Lung (tissue), 12 donors: ENCODE data around the gene AP3S1. TPM values are rescaled to one million over a fixed set of nuclear protein-coding genes. Genes with fewer than 3 reads are reported as not detected.

Source experiments
- ATAC-seq: fragments of 200-7000 bp; cut with Tn5 transposase; one replicate; pipeline ENCODE4 v1.9.1; 2020; ENCODE audit warnings: moderate number of reproducible peaks; ENCODE audit not compliant: insufficient read depth, low FRiP score
- DNase-seq, 3 donors: peaks; one replicate each; pipeline ENCODE4 v3.0.0-alpha.2; 2013 to 2017
- H3K27ac ChIP-seq, 2 donors: one replicate each; pipeline ENCODE4 v1.5.1; 2013; ENCODE audit warnings: mild to moderate bottlenecking in 2 of 2, moderate library complexity in 2 of 2, control low read depth in 1 of 2, inconsistent platforms in 1 of 2, low read depth in 1 of 2, low read length in 1 of 2
- H3K27me3 ChIP-seq, 3 donors: one replicate each; pipeline ENCODE4 v1.5.1; 2013; ENCODE audit warnings: low read length in 2 of 3; ENCODE audit not compliant: control insufficient read depth in 3 of 3, insufficient read depth in 3 of 3
- H3K36me3 ChIP-seq, 4 donors: one replicate each; pipeline ENCODE4 v1.5.1; 2013; ENCODE audit warnings: low read length in 4 of 4, mild to moderate bottlenecking in 1 of 4, moderate library complexity in 1 of 4; ENCODE audit not compliant: control insufficient read depth in 4 of 4, insufficient read depth in 4 of 4
- H3K4me1 ChIP-seq, 5 donors: one replicate each; pipeline ENCODE4 v1.5.1; 2013; ENCODE audit warnings: low read length in 5 of 5, mild to moderate bottlenecking in 2 of 5, moderate library complexity in 1 of 5; ENCODE audit not compliant: control insufficient read depth in 5 of 5, insufficient read depth in 5 of 5
- H3K4me3 ChIP-seq: one replicate; pipeline ENCODE4 v1.5.1; 2013; ENCODE audit warnings: mild to moderate bottlenecking, control low read depth, moderate library complexity
- H3K9ac ChIP-seq, 2 donors: one replicate each; pipeline ENCODE4 v1.5.1; 2013; ENCODE audit warnings: low read length in 2 of 2, control low read depth in 1 of 2; ENCODE audit not compliant: insufficient read depth in 1 of 2
- H3K9me3 ChIP-seq, 4 donors: one replicate each; pipeline ENCODE4 v1.5.1; 2013; ENCODE audit warnings: low read length in 3 of 4, mild to moderate bottlenecking in 1 of 4, moderate library complexity in 1 of 4; ENCODE audit not compliant: control insufficient read depth in 4 of 4, insufficient read depth in 3 of 4
- WGBS, 2 donors: extraction: QIAGEN DNeasy Blood & Tissue Kit; methylation state at CpG; one replicate each; pipeline ENCODE4 v1.1.7; 2013; 5-methylcytosine and 5-hydroxymethylcytosine counted together
- polyA plus RNA-seq, 2 donors: library from polyadenylated mRNA; stranded (reverse); fragments of 200-250 nt; gene quantifications; one replicate each; pipeline ENCODE4 v1.2.1, GENCODE V29; 2013
- total RNA-seq, 2 donors: library from RNA; depleted of rRNA in 1 of 2; stranded (reverse); fragments of >200 nt in 1 of 2; gene quantifications; one replicate each; pipeline ENCODE4 v1.2.1, GENCODE V29; 2014 to 2021
- TF ChIP-seq, protein P1 (sequence below): IDR thresholded peaks from 2 replicates; pipeline ENCODE4 v1.5.1; 2012; ENCODE audit warnings: mild to moderate bottlenecking; ENCODE audit errors: control extremely low read depth, extremely low read depth
- donor health status: control.
- donor health status: control.
- donor health status: Bipolar disorder and iron deficiency.
- donor health status: healthy.
- donor health status: DM: yes; HTN: yes; CAD: no.

AP3S1 gene
- total and polyA plus RNA-seq, 4 donors = 45.8 to 90.4 (median 54.7) TPM

- TF ChIP-seq, protein P1, sequence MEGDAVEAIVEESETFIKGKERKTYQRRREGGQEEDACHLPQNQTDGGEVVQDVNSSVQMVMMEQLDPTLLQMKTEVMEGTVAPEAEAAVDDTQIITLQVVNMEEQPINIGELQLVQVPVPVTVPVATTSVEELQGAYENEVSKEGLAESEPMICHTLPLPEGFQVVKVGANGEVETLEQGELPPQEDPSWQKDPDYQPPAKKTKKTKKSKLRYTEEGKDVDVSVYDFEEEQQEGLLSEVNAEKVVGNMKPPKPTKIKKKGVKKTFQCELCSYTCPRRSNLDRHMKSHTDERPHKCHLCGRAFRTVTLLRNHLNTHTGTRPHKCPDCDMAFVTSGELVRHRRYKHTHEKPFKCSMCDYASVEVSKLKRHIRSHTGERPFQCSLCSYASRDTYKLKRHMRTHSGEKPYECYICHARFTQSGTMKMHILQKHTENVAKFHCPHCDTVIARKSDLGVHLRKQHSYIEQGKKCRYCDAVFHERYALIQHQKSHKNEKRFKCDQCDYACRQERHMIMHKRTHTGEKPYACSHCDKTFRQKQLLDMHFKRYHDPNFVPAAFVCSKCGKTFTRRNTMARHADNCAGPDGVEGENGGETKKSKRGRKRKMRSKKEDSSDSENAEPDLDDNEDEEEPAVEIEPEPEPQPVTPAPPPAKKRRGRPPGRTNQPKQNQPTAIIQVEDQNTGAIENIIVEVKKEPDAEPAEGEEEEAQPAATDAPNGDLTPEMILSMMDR = no peak
- Histone ChIP-seq H3K27ac (no peak overlapping the region), H3K27me3 (no peaks in the 10 kb centered on the region), H3K9me3 (no peaks in the 10 kb centered on the region), H3K36me3 (peaks cover 0 to 3% (median 0%) of the 10 kb centered on the region in 4 donors), H3K4me1 (peaks cover 0 to 3% (median 0%) of the 10 kb centered on the region in 5 donors), H3K9ac (no peak overlapping the region), H3K4me3 (no peak overlapping the region)
- DNase-seq (no peak), ATAC-seq (no peak)
- 59 to 80% methylated on average over 2 of the region's 2 CpGs for WGBS, 2 donors
Measured at GRCh38 chr5:115798252-115798651, 43.5 kb upstream of the AP3S1 start.

DNA sequence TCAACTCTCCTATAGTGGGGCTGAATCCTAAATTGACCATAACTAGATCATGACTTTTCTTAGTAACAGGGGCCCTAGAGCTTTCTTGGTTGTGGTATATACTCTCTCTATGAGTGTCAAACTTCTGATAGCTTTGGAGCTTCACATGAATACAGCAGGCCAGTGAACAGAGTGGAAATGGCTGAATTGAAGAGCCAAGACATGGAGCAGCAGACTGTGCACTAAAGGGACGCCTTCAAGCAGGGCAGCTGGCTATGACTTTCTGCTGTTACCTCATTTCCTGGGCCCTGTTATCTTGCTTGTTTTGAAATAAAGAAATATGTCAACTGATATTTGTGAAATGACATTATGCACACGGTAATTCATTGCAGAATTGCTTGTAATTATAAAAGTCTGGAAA, 41.6 kb upstream of the AP3S1 start:
- H3K9ac ChIP-seq = no peak overlapping the region
- DNase-seq (peak in 1 of 3 donors; percentile 21), ATAC-seq (no peak)
- no peaks in the 10 kb centered on the region for H3K9me3 ChIP-seq
- peaks cover 0 to 3% (median 0%) of the 10 kb centered on the region in 5 donors for H3K4me1 ChIP-seq
- WGBS, 2 donors = 63 to 79% methylated on average over 2 of the region's 2 CpGs
- H3K36me3 ChIP-seq = peaks cover 0 to 8% (median 0%) of the 10 kb centered on the region in 4 donors
- no peak overlapping the region for H3K4me3 ChIP-seq
- H3K27me3 ChIP-seq = no peaks in the 10 kb centered on the region
- H3K27ac ChIP-seq = no peak overlapping the region
- TF ChIP-seq, protein P1 = no peak

DNA sequence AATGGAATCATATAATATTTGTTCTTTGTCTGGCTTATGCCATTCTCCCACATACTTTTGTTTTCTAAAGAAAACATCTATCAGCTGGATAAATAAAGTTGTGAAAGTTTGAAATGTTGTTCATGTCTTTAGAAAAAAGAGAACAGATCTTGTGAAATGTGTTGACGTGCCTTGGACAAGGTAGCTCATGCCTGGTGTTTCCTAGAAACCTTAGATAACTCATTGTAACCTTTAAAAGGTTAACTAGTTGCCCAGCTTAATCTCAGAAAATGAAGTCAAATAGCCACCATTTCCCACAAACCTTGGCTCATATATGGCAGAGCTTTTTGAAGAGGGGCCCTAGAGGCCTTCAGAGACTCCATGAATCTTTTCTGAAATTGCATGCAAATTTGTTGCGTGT, 40.6 kb upstream of the AP3S1 start:
- Histone ChIP-seq H3K27ac (no peak overlapping the region), H3K9me3 (no peaks in the 10 kb centered on the region), H3K36me3 (peaks cover 0 to 14% (median 0%) of the 10 kb centered on the region in 4 donors), H3K4me3 (no peak overlapping the region), H3K27me3 (no peaks in the 10 kb centered on the region), H3K9ac (no peak overlapping the region), H3K4me1 (peaks cover 0 to 3% (median 0%) of the 10 kb centered on the region in 5 donors)
- WGBS, 2 donors = 89 to 92% methylated on average over 2 of the region's 2 CpGs
- DNase-seq (no peak), ATAC-seq (no peak)
- TF ChIP-seq, protein P1 = no peak

DNA sequence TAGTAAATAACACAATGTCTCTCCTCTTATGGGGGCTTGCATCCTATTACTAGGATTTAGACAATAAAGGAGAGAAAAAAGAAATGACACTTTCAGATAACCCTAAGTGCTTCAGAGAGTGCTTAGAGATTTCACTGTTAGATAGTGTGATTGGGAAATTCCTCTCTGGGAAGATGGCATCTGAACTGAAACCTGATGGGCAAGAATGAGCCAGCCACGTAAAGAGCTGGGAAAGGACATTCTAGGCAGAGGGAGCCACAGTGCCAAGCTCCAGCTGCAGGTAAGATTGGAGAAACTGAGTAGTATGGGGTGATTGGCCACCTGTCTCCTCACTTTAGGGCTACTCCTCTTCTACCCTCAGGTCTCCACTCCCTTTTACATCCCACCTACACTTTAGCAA, 39.8 kb upstream of the AP3S1 start:
- no peaks in the 10 kb centered on the region for H3K27me3 ChIP-seq
- no peak overlapping the region for H3K4me3 ChIP-seq
- 60 to 68% methylated on average over 1 of the region's 1 CpG for WGBS, 2 donors
- peaks cover 0 to 17% (median 0%) of the 10 kb centered on the region in 4 donors for H3K36me3 ChIP-seq
- TF ChIP-seq, protein P1 = no peak
- no peaks in the 10 kb centered on the region for H3K9me3 ChIP-seq
- no peak overlapping the region for H3K9ac ChIP-seq
- H3K27ac ChIP-seq = no peak overlapping the region
- peaks cover 0 to 3% (median 0%) of the 10 kb centered on the region in 5 donors for H3K4me1 ChIP-seq
- ATAC-seq (no peak), DNase-seq (no peak)
